ENCODE measurements around the gene CAV1. TPM values are rescaled to one million over a fixed set of nuclear protein-coding genes. Genes with fewer than 3 reads are reported as not detected.

CAV1 gene
- total RNA-seq, 2 experiments from 2014 or later: not detected

DNA sequence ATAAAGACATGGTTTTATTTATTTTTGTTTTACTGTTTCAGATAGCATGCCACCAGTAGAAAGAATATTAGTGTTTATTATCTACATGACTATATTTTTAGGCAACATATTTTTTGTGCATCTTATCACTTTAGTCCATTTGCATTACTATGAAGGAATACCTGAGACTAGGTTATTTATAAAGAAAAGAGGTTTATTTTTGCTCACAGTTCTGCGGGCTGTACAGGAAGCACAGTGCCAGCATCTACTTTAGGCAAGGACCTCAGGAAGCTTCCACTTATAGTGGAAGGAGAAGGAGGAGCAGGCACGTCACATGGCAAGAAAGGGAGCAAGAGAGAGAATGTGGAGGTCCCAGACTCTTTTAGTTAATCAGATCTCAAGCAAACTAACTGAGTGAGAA, 19.6 kb upstream of the CAV1 start:
- peaks cover 6% of the 10 kb centered on the region for H3K4me1 ChIP-seq (ENCODE audit: insufficient read depth, low read length)
- TF ChIP-seq, protein P1, sequence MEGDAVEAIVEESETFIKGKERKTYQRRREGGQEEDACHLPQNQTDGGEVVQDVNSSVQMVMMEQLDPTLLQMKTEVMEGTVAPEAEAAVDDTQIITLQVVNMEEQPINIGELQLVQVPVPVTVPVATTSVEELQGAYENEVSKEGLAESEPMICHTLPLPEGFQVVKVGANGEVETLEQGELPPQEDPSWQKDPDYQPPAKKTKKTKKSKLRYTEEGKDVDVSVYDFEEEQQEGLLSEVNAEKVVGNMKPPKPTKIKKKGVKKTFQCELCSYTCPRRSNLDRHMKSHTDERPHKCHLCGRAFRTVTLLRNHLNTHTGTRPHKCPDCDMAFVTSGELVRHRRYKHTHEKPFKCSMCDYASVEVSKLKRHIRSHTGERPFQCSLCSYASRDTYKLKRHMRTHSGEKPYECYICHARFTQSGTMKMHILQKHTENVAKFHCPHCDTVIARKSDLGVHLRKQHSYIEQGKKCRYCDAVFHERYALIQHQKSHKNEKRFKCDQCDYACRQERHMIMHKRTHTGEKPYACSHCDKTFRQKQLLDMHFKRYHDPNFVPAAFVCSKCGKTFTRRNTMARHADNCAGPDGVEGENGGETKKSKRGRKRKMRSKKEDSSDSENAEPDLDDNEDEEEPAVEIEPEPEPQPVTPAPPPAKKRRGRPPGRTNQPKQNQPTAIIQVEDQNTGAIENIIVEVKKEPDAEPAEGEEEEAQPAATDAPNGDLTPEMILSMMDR (IDR thresholded peaks at IDR 0.05): no peak
- no peak overlapping the region for H3K4me3 Mint-ChIP-seq
- peaks cover 11 to 23% of the 10 kb centered on the region in 2 experiments for H3K27me3 ChIP-seq (ENCODE audit: control insufficient read depth in 1 of 2, insufficient read depth in 2 of 2, low read length in 2 of 2)
- no peak overlapping the region for H3K27ac Mint-ChIP-seq
- H3K36me3 ChIP-seq (ENCODE audit: insufficient read depth, low read length): no peaks in the 10 kb centered on the region
- CTCF ChIA-PET: no interaction called here
- no peaks in the 10 kb centered on the region for H3K36me3 Mint-ChIP-seq (ENCODE audit: low read depth)
- H3K9me3 ChIP-seq (ENCODE audit: control insufficient read depth in 1 of 2, insufficient read depth in 1 of 2, low read length in 2 of 2): no peaks in the 10 kb centered on the region
- DNase-seq (no peak), ATAC-seq (ENCODE audit: poor library complexity) (no peak)
- peaks cover 7% of the 10 kb centered on the region for H3K4me1 Mint-ChIP-seq (ENCODE audit: low read depth)
- no peaks in the 10 kb centered on the region for H3K9me3 Mint-ChIP-seq
- no peak overlapping the region for H3K4me3 ChIP-seq (ENCODE audit: low read length)
- POLR2A ChIA-PET: no interaction called here
- intact Hi-C loops (cut with DNase I, micrococcal nuclease): no loop called here
- H3K27ac ChIP-seq (ENCODE audit: low read depth in 1 of 2, low read length in 2 of 2): no peak overlapping the region
- peaks cover 54% of the 10 kb centered on the region for H3K27me3 Mint-ChIP-seq

- H3K9me3 ChIP-seq (ENCODE audit: control insufficient read depth in 1 of 2, insufficient read depth in 1 of 2, low read length in 2 of 2): no peaks in the 10 kb centered on the region
- H3K36me3 Mint-ChIP-seq (ENCODE audit: low read depth): no peaks in the 10 kb centered on the region
- TF ChIP-seq, protein P1 (IDR thresholded peaks at IDR 0.05): no peak
- H3K4me1 ChIP-seq (ENCODE audit: insufficient read depth, low read length): peaks cover under 1% of the 10 kb centered on the region
- no peaks in the 10 kb centered on the region for H3K36me3 ChIP-seq (ENCODE audit: insufficient read depth, low read length)
- ChIA-PET POLR2A (no interaction called here), CTCF (no interaction called here)
- no peak overlapping the region for H3K4me3 ChIP-seq (ENCODE audit: low read length)
- no peaks in the 10 kb centered on the region for H3K9me3 Mint-ChIP-seq
- no peak overlapping the region for H3K27ac Mint-ChIP-seq
- ATAC-seq (ENCODE audit: poor library complexity): no peak
- no peak for DNase-seq
- intact Hi-C loops (cut with DNase I, micrococcal nuclease): no loop called here
- H3K4me1 Mint-ChIP-seq (ENCODE audit: low read depth): peaks cover 1% of the 10 kb centered on the region
- peaks cover 5 to 17% of the 10 kb centered on the region in 2 experiments for H3K27me3 ChIP-seq (ENCODE audit: control insufficient read depth in 1 of 2, insufficient read depth in 2 of 2, low read length in 2 of 2)
- no peak overlapping the region for H3K4me3 Mint-ChIP-seq
- peaks cover 49% of the 10 kb centered on the region for H3K27me3 Mint-ChIP-seq
- H3K27ac ChIP-seq (ENCODE audit: low read depth in 1 of 2, low read length in 2 of 2): no peak overlapping the region
Observed at GRCh38 chr7:116505823-116506222, 19.0 kb upstream of the CAV1 start.

- CTCF ChIA-PET: no interaction called here
- no peak overlapping the region for H3K27ac Mint-ChIP-seq
- H3K9me3 Mint-ChIP-seq: no peaks in the 10 kb centered on the region
- ATAC-seq (ENCODE audit: poor library complexity) (no peak), DNase-seq (no peak)
- H3K4me3 Mint-ChIP-seq: no peak overlapping the region
- H3K36me3 Mint-ChIP-seq (ENCODE audit: low read depth): no peaks in the 10 kb centered on the region
- intact Hi-C loops (cut with DNase I, micrococcal nuclease): no loop called here
- H3K4me1 ChIP-seq (ENCODE audit: insufficient read depth, low read length): peaks cover 4% of the 10 kb centered on the region
- H3K27me3 ChIP-seq (ENCODE audit: control insufficient read depth in 1 of 2, insufficient read depth in 2 of 2, low read length in 2 of 2): peaks cover 0 to 4% of the 10 kb centered on the region in 2 experiments
- H3K36me3 ChIP-seq (ENCODE audit: insufficient read depth, low read length): no peaks in the 10 kb centered on the region
- TF ChIP-seq, protein P1 (IDR thresholded peaks at IDR 0.05): no peak
- peaks cover 49% of the 10 kb centered on the region for H3K27me3 Mint-ChIP-seq
- POLR2A ChIA-PET: no interaction called here
- no peak overlapping the region for H3K4me3 ChIP-seq (ENCODE audit: low read length)
- no peak overlapping the region for H3K27ac ChIP-seq (ENCODE audit: low read depth in 1 of 2, low read length in 2 of 2)
- no peaks in the 10 kb centered on the region for H3K9me3 ChIP-seq (ENCODE audit: control insufficient read depth in 1 of 2, insufficient read depth in 1 of 2, low read length in 2 of 2)
- peaks cover 16% of the 10 kb centered on the region for H3K4me1 Mint-ChIP-seq (ENCODE audit: low read depth)
Observed at GRCh38 chr7:116509982-116510579, 14.8 kb upstream of the CAV1 start.

Data from CD4-positive, alpha-beta T cell (primary cell).